IMR-90 (cell line): ENCODE data around the gene TRIM37. TPM values are rescaled to one million over a fixed set of nuclear protein-coding genes. Genes with fewer than 3 reads are reported as not detected.

Source experiments
- ATAC-seq: fragments of 200-7000 bp; cut with Tn5 transposase; 2 replicates; pipeline ENCODE4 v1.9.1; 2020; ENCODE audit warnings: low read depth, mild to moderate bottlenecking, moderate library complexity
- BruUV-seq: library from RNA; stranded (reverse); fragments of 400-500 nt; replicated peaks from 2 replicates; lab custom pipeline; 2021; lab: Mats Ljungman, UMichigan
- CTCF ChIA-PET: fragments of 300-600 bp; formaldehyde crosslinking; extraction: SDS; loops from one replicate; lab custom pipeline; 2021; ENCODE audit warnings: antibody characterized with exemption; lab: Yijun Ruan, JAX
- POLR2A ChIA-PET: fragments of 300-600 bp; sonication (Branson Sonifier 250); formaldehyde crosslinking; loops from one replicate; lab custom pipeline; 2022; ENCODE audit warnings: antibody characterized with exemption; ENCODE audit not compliant: unreplicated experiment; lab: Charles Lee
- DNase-seq: peaks from one replicate; pipeline ENCODE4 v3.0.0; 2013
- H2AFZ ChIP-seq: replicated peaks from 2 replicates; pipeline ENCODE3; 2013; ENCODE audit warnings: low read length, mild to moderate bottlenecking; ENCODE audit not compliant: poor library complexity
- H2AK5ac ChIP-seq: 2 replicates; pipeline ENCODE4 v1.6.1; 2013; ENCODE audit warnings: low read depth, low read length, inconsistent platforms
- H2AK9ac ChIP-seq: replicated peaks from 2 replicates; pipeline ENCODE3; 2013; ENCODE audit warnings: mild to moderate bottlenecking, low read depth, low read length, moderate library complexity; ENCODE audit not compliant: poor library complexity
- H2BK120ac ChIP-seq: 2 replicates; pipeline ENCODE4 v1.6.1; 2013; ENCODE audit warnings: low read depth, low read length, inconsistent platforms
- H2BK15ac ChIP-seq: 3 replicates; pipeline ENCODE4 v1.6.1; 2013; ENCODE audit warnings: low read depth, low read length, inconsistent platforms
- H2BK20ac ChIP-seq: 2 replicates; pipeline ENCODE4 v1.6.1; 2013; ENCODE audit warnings: low read depth, mild to moderate bottlenecking, inconsistent platforms, low read length, moderate library complexity
- H2BK5ac ChIP-seq: 2 replicates; pipeline ENCODE4 v1.6.1; 2013; ENCODE audit warnings: mild to moderate bottlenecking, low read depth, low read length, inconsistent platforms; ENCODE audit not compliant: poor library complexity, severe bottlenecking
- H3K14ac ChIP-seq: replicated peaks from 2 replicates; pipeline ENCODE4 v1.6.1; 2013; ENCODE audit warnings: low read depth, low read length, inconsistent platforms
- H3K18ac ChIP-seq: 2 replicates; pipeline ENCODE4 v1.6.1; 2013; ENCODE audit warnings: low read depth, low read length, control low read depth
- H3K23ac ChIP-seq: 2 replicates; pipeline ENCODE4 v1.6.1; 2013; ENCODE audit warnings: low read depth, low read length, inconsistent platforms
- H3K27ac ChIP-seq: 2 replicates; pipeline ENCODE4 v1.5.1; 2013; ENCODE audit warnings: mild to moderate bottlenecking, control low read depth, low read length; ENCODE audit not compliant: insufficient read depth
- H3K27me3 ChIP-seq: 2 replicates; pipeline ENCODE4 v1.6.1; 2013; ENCODE audit warnings: low read length; ENCODE audit not compliant: control insufficient read depth, insufficient read depth
- H3K36me3 ChIP-seq: 2 replicates; pipeline ENCODE4 v1.6.1; 2013; ENCODE audit warnings: low read length, mixed read lengths; ENCODE audit not compliant: control insufficient read depth, insufficient read depth
- H3K4ac ChIP-seq: 2 replicates; pipeline ENCODE4 v1.6.1; 2013; ENCODE audit warnings: low read depth, low read length, inconsistent platforms
- H3K4me1 ChIP-seq: 2 replicates; pipeline ENCODE4 v1.6.1; 2013; ENCODE audit warnings: low read length, mixed read lengths; ENCODE audit not compliant: control insufficient read depth, insufficient read depth
- H3K4me2 ChIP-seq: 2 replicates; pipeline ENCODE4 v1.6.1; 2013; ENCODE audit warnings: low read depth, mild to moderate bottlenecking, control low read depth, low read length, moderate library complexity
- H3K4me3 ChIP-seq: 2 replicates; pipeline ENCODE4 v1.5.1; 2013; ENCODE audit warnings: low read depth, mild to moderate bottlenecking, control low read depth, low read length, moderate library complexity; ENCODE audit not compliant: insufficient read depth
- H3K56ac ChIP-seq: 2 replicates; pipeline ENCODE4 v1.6.1; 2013; ENCODE audit warnings: low read length, inconsistent platforms; ENCODE audit not compliant: insufficient read depth; ENCODE audit errors: extremely low read depth
- H3K79me1 ChIP-seq, 2 experiments: 2 replicates each; pipeline ENCODE4 v1.6.1; 2013; ENCODE audit warnings: low read length in 2 of 2, inconsistent platforms in 1 of 2, low read depth in 1 of 2
- H3K9ac ChIP-seq: 2 replicates; pipeline ENCODE4 v1.6.1; 2013; ENCODE audit warnings: low read depth, low read length, control low read depth
- H3K9me1 ChIP-seq: 2 replicates; pipeline ENCODE4 v1.6.1; 2013; ENCODE audit warnings: low read length, inconsistent platforms; ENCODE audit not compliant: insufficient read depth
- H3K9me3 ChIP-seq: 2 replicates; pipeline ENCODE4 v1.6.1; 2013; ENCODE audit warnings: low read length; ENCODE audit not compliant: control insufficient read depth, insufficient read depth
- H4K20me1 ChIP-seq: 2 replicates; pipeline ENCODE4 v1.6.1; 2013; ENCODE audit warnings: low read length, inconsistent platforms; ENCODE audit not compliant: insufficient read depth
- H4K5ac ChIP-seq: 2 replicates; pipeline ENCODE4 v1.6.1; 2013; ENCODE audit warnings: mild to moderate bottlenecking, low read depth, low read length, control low read depth
- H4K8ac ChIP-seq, 2 experiments: 2 replicates each; pipeline ENCODE4 v1.6.1; 2013; ENCODE audit warnings: low read depth in 2 of 2, low read length in 2 of 2, control low read depth in 1 of 2, inconsistent platforms in 1 of 2
- H4K91ac ChIP-seq: 2 replicates; pipeline ENCODE4 v1.6.1; 2013; ENCODE audit warnings: low read depth, low read length, inconsistent platforms; ENCODE audit not compliant: insufficient read depth
- BHLHE40 ChIP-seq: fragments of 150-350 bp; IDR thresholded peaks from 2 replicates; pipeline ENCODE4 v1.6.1; 2016; ENCODE audit warnings: mild to moderate bottlenecking, low read depth, low read length
- CEBPB ChIP-seq: IDR thresholded peaks from 2 replicates; pipeline ENCODE4 v1.6.1; 2012; ENCODE audit warnings: low read depth, low read length, improper control_type of control experiment
- CHD1 ChIP-seq: IDR thresholded peaks from 2 replicates; pipeline ENCODE4 v1.6.1; 2012; ENCODE audit warnings: low read depth, low read length, improper control_type of control experiment
- ELK1 ChIP-seq: fragments of 150-350 bp; IDR thresholded peaks from 2 replicates; pipeline ENCODE4 v1.6.1; 2016; ENCODE audit warnings: low read depth, mild to moderate bottlenecking, low read length, moderate library complexity, borderline replicate concordance
- FOS ChIP-seq: fragments of 150-350 bp; IDR thresholded peaks from 2 replicates; pipeline ENCODE4 v1.6.1; 2016; ENCODE audit warnings: low read depth, low read length
- MAFK ChIP-seq: IDR thresholded peaks from 2 replicates; pipeline ENCODE4 v1.6.1; 2012; ENCODE audit warnings: low read depth, low read length, improper control_type of control experiment
- MAZ ChIP-seq: IDR thresholded peaks from 2 replicates; pipeline ENCODE4 v1.6.1; 2012; ENCODE audit warnings: low read depth, mild to moderate bottlenecking, low read length, improper control_type of control experiment, moderate library complexity, borderline replicate concordance
- NFE2L2 ChIP-seq: fragments of 150-350 bp; IDR thresholded peaks from 2 replicates; pipeline ENCODE4 v1.6.1; 2016; ENCODE audit warnings: low read depth, mild to moderate bottlenecking, low read length
- POLR2A ChIP-seq: IDR thresholded peaks from 2 replicates; pipeline ENCODE4 v1.6.1; 2012; ENCODE audit warnings: mild to moderate bottlenecking, low read depth, low read length
- RAD21 ChIP-seq: IDR thresholded peaks from 2 replicates; pipeline ENCODE4 v1.6.1; 2012; ENCODE audit warnings: low read length, improper control_type of control experiment
- RCOR1 ChIP-seq: IDR thresholded peaks from 2 replicates; pipeline ENCODE4 v1.6.1; 2012; ENCODE audit warnings: mild to moderate bottlenecking, low read length, improper control_type of control experiment; ENCODE audit not compliant: insufficient replicate concordance
- RFX5 ChIP-seq: IDR thresholded peaks from 2 replicates; pipeline ENCODE4 v1.8.0; 2012; ENCODE audit warnings: low read depth, mild to moderate bottlenecking, low read length, moderate library complexity
- SMC3 ChIP-seq: fragments of 150-350 bp; IDR thresholded peaks from 2 replicates; pipeline ENCODE4 v1.6.1; 2016; ENCODE audit warnings: low read depth, mild to moderate bottlenecking, antibody characterized with exemption, low read length, moderate library complexity
- WGBS, 2 experiments: methylation state at CpG; one replicate each; pipeline versions ENCODE4 v1.1.5 to v1.1.7; 2013; ENCODE audit warnings: missing lambda C conversion rate in 2 of 2; ENCODE audit not compliant: insufficient read length in 1 of 2; ENCODE audit errors: extremely low coverage in 2 of 2; 5-methylcytosine and 5-hydroxymethylcytosine counted together
- dilution Hi-C: fragments of 300-500 bp; cut with HindIII; formaldehyde crosslinking; loops from one replicate; pipeline ENCODE4 v1.14.3; 2018; ENCODE audit warnings: low sequenced_read_pairs; ENCODE audit not compliant: unreplicated experiment
- in situ Hi-C: fragments of 300-500 bp; cut with MboI; formaldehyde crosslinking; loops from 3 replicates; pipeline ENCODE4 v1.14.3; 2019; ENCODE audit warnings: low sequenced_read_pairs, inconsistent platforms, mixed read lengths
- intact Hi-C: fragments of 100-400 bp; cut with micrococcal nuclease; formaldehyde crosslinking; loops from 2 replicates; pipeline ENCODE4 v1.10.0; 2022
- polyA plus RNA-seq, 3 experiments: library from polyadenylated mRNA; depleted of rRNA; stranded (reverse); fragments of >200 nt; gene quantifications; 2 replicates each; pipeline ENCODE4 v1.2.3, GENCODE V29; 2012; ENCODE audit warnings: low replicate concordance in 1 of 3
- total RNA-seq: library from RNA; depleted of rRNA; stranded (reverse); fragments of >200 nt; gene quantifications from 2 replicates; pipeline ENCODE4 v1.2.3, GENCODE V29; 2012
- TF ChIP-seq, protein P1 (sequence below): conservative IDR thresholded peaks from 2 replicates; pipeline ENCODE4 v1.5.1; 2012; ENCODE audit warnings: mild to moderate bottlenecking, low read depth, low read length, improper control_type of control experiment
- TF ChIP-seq, protein P2 (sequence below): fragments of 150-350 bp; IDR thresholded peaks from 2 replicates; pipeline ENCODE4 v1.6.1; 2017; ENCODE audit warnings: mild to moderate bottlenecking, antibody characterized with exemption, low read length, low read depth

TRIM37 gene
- total and polyA plus RNA-seq, 2 of the 4 experiments (the other 2 are of a cell fraction) = 12.1 to 24.9 TPM

GRCh38 chr17:58947824-58948223 is 158.9 kb downstream of the TRIM37 start:
- BruUV-seq = no TSS peak
- ATAC-seq = no peak
- intact Hi-C loops = no loop called here

More at GRCh38 chr17:58947824-58948223, 158.9 kb downstream of the TRIM37 start:
- Histone ChIP-seq H3K4me1 (no peaks in the 10 kb centered on the region), H4K20me1 (no peaks in the 10 kb centered on the region), H2BK5ac (no peak overlapping the region), H2AK5ac (no peak overlapping the region), H3K9me1 (no peaks in the 10 kb centered on the region), H4K8ac (no peak overlapping the region), H3K56ac (no peak overlapping the region), H3K14ac (no peak overlapping the region), H2BK20ac (no peak overlapping the region), H3K27ac (no peak overlapping the region), H3K27me3 (no peaks in the 10 kb centered on the region), H3K36me3 (no peaks in the 10 kb centered on the region), H2BK15ac (no peak overlapping the region), H4K5ac (no peak overlapping the region), H2AK9ac (no peak overlapping the region), H3K4me2 (no peak overlapping the region), H3K18ac (no peak overlapping the region), H2BK120ac (no peak overlapping the region), H3K79me1 (no peaks in the 10 kb centered on the region), H3K9ac (no peak overlapping the region), H2AFZ (no peak overlapping the region), H3K23ac (no peak overlapping the region), H3K4ac (no peak overlapping the region), H3K4me3 (no peak overlapping the region), H4K91ac (no peak overlapping the region), H3K9me3 (peaks cover 12% of the 10 kb centered on the region)
- dilution Hi-C loops = no loop called here
- in situ Hi-C loops = no loop called here
- no peak for DNase-seq
- POLR2A ChIA-PET = no interaction called here
- no CpG with 5 or more reads among the region's 3 CpGs for WGBS, 2 experiments
- CTCF ChIA-PET = no interaction called here
- TF ChIP-seq ELK1 (no peak), BHLHE40 (no peak), RAD21 (no peak), FOS (no peak), CHD1 (no peak), CEBPB (no peak), MAFK (no peak), RCOR1 (no peak), SMC3 (no peak), POLR2A (no peak), NFE2L2 (no peak), RFX5 (no peak), MAZ (no peak)
- TF ChIP-seq, protein P1, sequence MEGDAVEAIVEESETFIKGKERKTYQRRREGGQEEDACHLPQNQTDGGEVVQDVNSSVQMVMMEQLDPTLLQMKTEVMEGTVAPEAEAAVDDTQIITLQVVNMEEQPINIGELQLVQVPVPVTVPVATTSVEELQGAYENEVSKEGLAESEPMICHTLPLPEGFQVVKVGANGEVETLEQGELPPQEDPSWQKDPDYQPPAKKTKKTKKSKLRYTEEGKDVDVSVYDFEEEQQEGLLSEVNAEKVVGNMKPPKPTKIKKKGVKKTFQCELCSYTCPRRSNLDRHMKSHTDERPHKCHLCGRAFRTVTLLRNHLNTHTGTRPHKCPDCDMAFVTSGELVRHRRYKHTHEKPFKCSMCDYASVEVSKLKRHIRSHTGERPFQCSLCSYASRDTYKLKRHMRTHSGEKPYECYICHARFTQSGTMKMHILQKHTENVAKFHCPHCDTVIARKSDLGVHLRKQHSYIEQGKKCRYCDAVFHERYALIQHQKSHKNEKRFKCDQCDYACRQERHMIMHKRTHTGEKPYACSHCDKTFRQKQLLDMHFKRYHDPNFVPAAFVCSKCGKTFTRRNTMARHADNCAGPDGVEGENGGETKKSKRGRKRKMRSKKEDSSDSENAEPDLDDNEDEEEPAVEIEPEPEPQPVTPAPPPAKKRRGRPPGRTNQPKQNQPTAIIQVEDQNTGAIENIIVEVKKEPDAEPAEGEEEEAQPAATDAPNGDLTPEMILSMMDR = no peak
- TF ChIP-seq, protein P2, sequence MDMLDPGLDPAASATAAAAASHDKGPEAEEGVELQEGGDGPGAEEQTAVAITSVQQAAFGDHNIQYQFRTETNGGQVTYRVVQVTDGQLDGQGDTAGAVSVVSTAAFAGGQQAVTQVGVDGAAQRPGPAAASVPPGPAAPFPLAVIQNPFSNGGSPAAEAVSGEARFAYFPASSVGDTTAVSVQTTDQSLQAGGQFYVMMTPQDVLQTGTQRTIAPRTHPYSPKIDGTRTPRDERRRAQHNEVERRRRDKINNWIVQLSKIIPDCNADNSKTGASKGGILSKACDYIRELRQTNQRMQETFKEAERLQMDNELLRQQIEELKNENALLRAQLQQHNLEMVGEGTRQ = no peak
